Measurements from ENCODE around the gene WFDC8. TPM values are rescaled to one million over a fixed set of nuclear protein-coding genes. Genes with fewer than 3 reads are reported as not detected.

Gene WFDC8
- polyA plus RNA-seq, 1 donor from 2014 or later, result not detected

- Histone ChIP-seq H2AFZ (ENCODE audit: low read depth, low read length) (no peak overlapping the region), H3K4me3 (ENCODE audit: low read length) (no peak overlapping the region), H3K4me2 (ENCODE audit: low read length) (no peak overlapping the region), H3F3A (ENCODE audit: insufficient read depth, low read length, poor library complexity, severe bottlenecking) (no peaks in the 10 kb centered on the region), H4K20me1 (ENCODE audit: insufficient read depth) (no peaks in the 10 kb centered on the region), H3K9me2 (ENCODE audit: insufficient read depth, low read length) (no peaks in the 10 kb centered on the region), H3K79me2 (replicated peaks; ENCODE audit: insufficient read depth, low read length) (no peaks in the 10 kb centered on the region), H3K36me3 (ENCODE audit: insufficient read depth, low read length) (no peaks in the 10 kb centered on the region), H3K27me3 (ENCODE audit: insufficient read depth, low read depth, low read length) (no peaks in the 10 kb centered on the region), H3K9me3 (ENCODE audit: low read length) (no peaks in the 10 kb centered on the region), H3K9ac (ENCODE audit: low read length) (no peak overlapping the region), H3K27ac (ENCODE audit: low read length) (no peak overlapping the region)
- TF ChIP-seq REST (IDR thresholded peaks at IDR 0.05; ENCODE audit: borderline replicate concordance) (no peak), POLR2AphosphoS5 (IDR thresholded peaks at IDR 0.05) (no peak), RAD21 (conservative IDR thresholded peaks at IDR 0.05) (no peak), MXI1 (conservative IDR thresholded peaks at IDR 0.05; ENCODE audit: poor library complexity, severe bottlenecking) (no peak), EP300 (conservative IDR thresholded peaks at IDR 0.05; ENCODE audit: poor library complexity, severe bottlenecking) (no peak), TAF1 (IDR thresholded peaks at IDR 0.05; ENCODE audit: low read depth) (no peak), SMC3 (conservative IDR thresholded peaks at IDR 0.05; ENCODE audit: poor library complexity) (no peak), CTCF (IDR thresholded peaks at IDR 0.05; ENCODE audit: poor library complexity, severe bottlenecking) (no peak), EZH2 (IDR thresholded peaks at IDR 0.05; ENCODE audit: borderline replicate concordance, insufficient read depth, low read length, poor library complexity, severe bottlenecking) (no peak)
Observed at GRCh38 chr20:45507011-45507820, 71.9 kb downstream of the WFDC8 start.

GRCh38 chr20:45506398-45506797 is 72.7 kb downstream of the WFDC8 start:
- H3K27me3 ChIP-seq (ENCODE audit: insufficient read depth, low read depth, low read length), result no peaks in the 10 kb centered on the region
- H3K27ac ChIP-seq (ENCODE audit: low read length), result no peak overlapping the region
- H3K79me2 ChIP-seq (replicated peaks; ENCODE audit: insufficient read depth, low read length), result no peaks in the 10 kb centered on the region
- H3K9me2 ChIP-seq (ENCODE audit: insufficient read depth, low read length), result no peaks in the 10 kb centered on the region
- H3F3A ChIP-seq (ENCODE audit: insufficient read depth, low read length, poor library complexity, severe bottlenecking), result no peaks in the 10 kb centered on the region
- no peaks in the 10 kb centered on the region for H3K9me3 ChIP-seq (ENCODE audit: low read length)
- TF ChIP-seq EZH2 (IDR thresholded peaks at IDR 0.05; ENCODE audit: borderline replicate concordance, insufficient read depth, low read length, poor library complexity, severe bottlenecking) (no peak), MXI1 (conservative IDR thresholded peaks at IDR 0.05; ENCODE audit: poor library complexity, severe bottlenecking) (no peak), CTCF (IDR thresholded peaks at IDR 0.05; ENCODE audit: poor library complexity, severe bottlenecking) (no peak), RAD21 (conservative IDR thresholded peaks at IDR 0.05) (no peak), POLR2AphosphoS5 (IDR thresholded peaks at IDR 0.05) (no peak), EP300 (conservative IDR thresholded peaks at IDR 0.05; ENCODE audit: poor library complexity, severe bottlenecking) (no peak), SMC3 (conservative IDR thresholded peaks at IDR 0.05; ENCODE audit: poor library complexity) (no peak), TAF1 (IDR thresholded peaks at IDR 0.05; ENCODE audit: low read depth) (no peak), REST (IDR thresholded peaks at IDR 0.05; ENCODE audit: borderline replicate concordance) (no peak)
- H3K9ac ChIP-seq (ENCODE audit: low read length), result no peak overlapping the region
- no peak overlapping the region for H2AFZ ChIP-seq (ENCODE audit: low read depth, low read length)
- H3K4me3 ChIP-seq (ENCODE audit: low read length), result no peak overlapping the region
- H3K36me3 ChIP-seq (ENCODE audit: insufficient read depth, low read length), result no peaks in the 10 kb centered on the region
- H3K4me2 ChIP-seq (ENCODE audit: low read length), result no peak overlapping the region
- H4K20me1 ChIP-seq (ENCODE audit: insufficient read depth), result no peaks in the 10 kb centered on the region

All from neural cell (in vitro differentiated cells).